ENCODE results near the gene PIGS.

DNA sequence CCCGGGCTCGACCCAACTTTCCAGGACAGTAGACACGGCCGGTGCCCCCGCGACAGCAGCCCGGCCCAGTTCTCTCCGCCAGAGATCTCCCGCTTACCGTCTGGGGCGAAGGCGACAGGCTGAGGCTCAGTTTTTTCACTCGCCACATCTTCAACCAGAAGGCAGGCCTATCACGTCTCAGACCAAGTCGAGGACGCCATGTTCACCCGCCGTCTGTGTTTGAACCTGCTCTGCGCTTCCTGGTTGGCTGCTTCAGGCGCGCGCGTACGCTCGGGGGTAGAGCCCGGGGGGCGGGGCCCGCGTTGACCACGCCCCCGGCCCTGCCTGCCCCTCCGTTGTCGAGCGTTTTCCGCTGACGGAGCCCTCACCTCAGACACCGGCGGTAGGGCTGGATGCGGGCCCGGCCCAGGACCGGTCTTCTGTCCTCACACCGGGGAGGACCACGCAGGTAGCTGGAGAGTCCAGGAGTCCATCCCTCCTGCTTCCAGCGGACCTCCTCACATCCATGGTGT lies 27.5 kb upstream of the PIGS start, which contains the start of gene SPAG5:
- TF ChIP-seq POLR2A (IDR thresholded peaks at IDR 0.05; ENCODE audit: low read depth, low read length), result peak; percentile 95
- TF ChIP-seq NFE2L2 (IDR thresholded peaks at IDR 0.05; ENCODE audit: low read depth, low read length), result no peak
- no peak for TF ChIP-seq RAD21 (IDR thresholded peaks at IDR 0.05; ENCODE audit: low read length)
- TF ChIP-seq, protein P1, sequence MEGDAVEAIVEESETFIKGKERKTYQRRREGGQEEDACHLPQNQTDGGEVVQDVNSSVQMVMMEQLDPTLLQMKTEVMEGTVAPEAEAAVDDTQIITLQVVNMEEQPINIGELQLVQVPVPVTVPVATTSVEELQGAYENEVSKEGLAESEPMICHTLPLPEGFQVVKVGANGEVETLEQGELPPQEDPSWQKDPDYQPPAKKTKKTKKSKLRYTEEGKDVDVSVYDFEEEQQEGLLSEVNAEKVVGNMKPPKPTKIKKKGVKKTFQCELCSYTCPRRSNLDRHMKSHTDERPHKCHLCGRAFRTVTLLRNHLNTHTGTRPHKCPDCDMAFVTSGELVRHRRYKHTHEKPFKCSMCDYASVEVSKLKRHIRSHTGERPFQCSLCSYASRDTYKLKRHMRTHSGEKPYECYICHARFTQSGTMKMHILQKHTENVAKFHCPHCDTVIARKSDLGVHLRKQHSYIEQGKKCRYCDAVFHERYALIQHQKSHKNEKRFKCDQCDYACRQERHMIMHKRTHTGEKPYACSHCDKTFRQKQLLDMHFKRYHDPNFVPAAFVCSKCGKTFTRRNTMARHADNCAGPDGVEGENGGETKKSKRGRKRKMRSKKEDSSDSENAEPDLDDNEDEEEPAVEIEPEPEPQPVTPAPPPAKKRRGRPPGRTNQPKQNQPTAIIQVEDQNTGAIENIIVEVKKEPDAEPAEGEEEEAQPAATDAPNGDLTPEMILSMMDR (conservative IDR thresholded peaks at IDR 0.05; ENCODE audit: low read depth, low read length), result no peak
- peak; percentile 64; the same call in 1 of the 2 replicates for TF ChIP-seq MXI1 (IDR thresholded peaks at IDR 0.05; ENCODE audit: borderline replicate concordance, low read depth, low read length)
- TF ChIP-seq CEBPB (IDR thresholded peaks at IDR 0.05; ENCODE audit: low read depth, low read length), result no peak
- TF ChIP-seq, protein P2, sequence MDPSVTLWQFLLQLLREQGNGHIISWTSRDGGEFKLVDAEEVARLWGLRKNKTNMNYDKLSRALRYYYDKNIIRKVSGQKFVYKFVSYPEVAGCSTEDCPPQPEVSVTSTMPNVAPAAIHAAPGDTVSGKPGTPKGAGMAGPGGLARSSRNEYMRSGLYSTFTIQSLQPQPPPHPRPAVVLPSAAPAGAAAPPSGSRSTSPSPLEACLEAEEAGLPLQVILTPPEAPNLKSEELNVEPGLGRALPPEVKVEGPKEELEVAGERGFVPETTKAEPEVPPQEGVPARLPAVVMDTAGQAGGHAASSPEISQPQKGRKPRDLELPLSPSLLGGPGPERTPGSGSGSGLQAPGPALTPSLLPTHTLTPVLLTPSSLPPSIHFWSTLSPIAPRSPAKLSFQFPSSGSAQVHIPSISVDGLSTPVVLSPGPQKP (IDR thresholded peaks at IDR 0.05; ENCODE audit: borderline replicate concordance, low read depth, low read length), result no peak
- TF ChIP-seq MAZ (IDR thresholded peaks at IDR 0.05; ENCODE audit: borderline replicate concordance, low read depth, low read length), result peak; percentile 54; the same call in 1 of the 2 replicates
- TF ChIP-seq RFX5 (IDR thresholded peaks at IDR 0.05; ENCODE audit: low read depth, low read length), result no peak; the same call in 1 of the 2 replicates
- TF ChIP-seq SMC3 (IDR thresholded peaks at IDR 0.05; ENCODE audit: low read depth, low read length), result no peak
- TF ChIP-seq, protein P3, sequence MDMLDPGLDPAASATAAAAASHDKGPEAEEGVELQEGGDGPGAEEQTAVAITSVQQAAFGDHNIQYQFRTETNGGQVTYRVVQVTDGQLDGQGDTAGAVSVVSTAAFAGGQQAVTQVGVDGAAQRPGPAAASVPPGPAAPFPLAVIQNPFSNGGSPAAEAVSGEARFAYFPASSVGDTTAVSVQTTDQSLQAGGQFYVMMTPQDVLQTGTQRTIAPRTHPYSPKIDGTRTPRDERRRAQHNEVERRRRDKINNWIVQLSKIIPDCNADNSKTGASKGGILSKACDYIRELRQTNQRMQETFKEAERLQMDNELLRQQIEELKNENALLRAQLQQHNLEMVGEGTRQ (IDR thresholded peaks at IDR 0.05; ENCODE audit: low read depth, low read length), result peak; percentile 27; the same call in 1 of the 2 replicates
- TF ChIP-seq RCOR1 (IDR thresholded peaks at IDR 0.05; ENCODE audit: insufficient replicate concordance, low read length), result no peak
- TF ChIP-seq CHD1 (IDR thresholded peaks at IDR 0.05; ENCODE audit: low read depth, low read length), result no peak
- no peak for TF ChIP-seq BHLHE40 (IDR thresholded peaks at IDR 0.05; ENCODE audit: low read depth, low read length)

All from IMR-90 (cell line).